ENCODE data around the gene ZBTB40.

- TF ChIP-seq CTCF (IDR thresholded peaks at IDR 0.05), result no peak
- TF ChIP-seq POLR2A (IDR thresholded peaks at IDR 0.05), result no peak
Measured at GRCh38 chr1:22417466-22417865, 34.2 kb upstream of the ZBTB40 start.
